ENCODE measurements around the gene RAB40A. TPM values are rescaled to one million over a fixed set of nuclear protein-coding genes. Genes with fewer than 3 reads are reported as not detected.

RAB40A gene
- total and polyA plus RNA-seq, 2 donors (not counting 1 experiment from before 2014, with no cell fraction given) = 0.15 to 0.67 TPM

GRCh38 chrX:103464774-103465117, 54.5 kb downstream of the RAB40A start:
- no CpG with 5 or more reads among the region's 3 CpGs for WGBS (ENCODE audit: insufficient coverage)
- Histone ChIP-seq H3K27ac (ENCODE audit: low read length in 2 of 2) (no peak overlapping the region), H4K20me1 (ENCODE audit: control insufficient read depth, insufficient read depth, low read length, poor library complexity, severe bottlenecking) (no peaks in the 10 kb centered on the region), H3K9ac (ENCODE audit: low read length) (peak overlapping the region; percentile 46), H3K36me3 (replicated peaks in 1 of 2; ENCODE audit: control extremely low read depth in 1 of 2, control insufficient read depth in 1 of 2, extremely low read depth in 1 of 2, insufficient read depth in 2 of 2, low read length in 1 of 2) (no peaks in the 10 kb centered on the region), H3K79me2 (ENCODE audit: control insufficient read depth, insufficient read depth, low read length) (no peaks in the 10 kb centered on the region), H3K9me3 (ENCODE audit: control extremely low read depth in 1 of 3, control insufficient read depth in 2 of 3, insufficient read depth in 1 of 3, low read length in 2 of 3) (no peaks in the 10 kb centered on the region), H3K27me3 (replicated peaks in 1 of 4; ENCODE audit: control extremely low read depth in 1 of 4, control insufficient read depth in 3 of 4, insufficient read depth in 4 of 4, low read length in 3 of 4) (peaks cover 0 to 10% (median 0%) of the 10 kb centered on the region in 4 experiments), H3K4me3 (ENCODE audit: control extremely low read depth in 1 of 5, extremely low read depth in 1 of 5, insufficient read depth in 1 of 5, low read depth in 2 of 5, low read length in 4 of 5) (peak overlapping the region in 4 of 5 experiments; percentile 33 to 69 (median 48)), H3K4me1 (ENCODE audit: control insufficient read depth in 2 of 2, insufficient read depth in 2 of 2, low read length in 2 of 2) (peaks cover 0 to 3% of the 10 kb centered on the region in 2 donors), H2AFZ (ENCODE audit: insufficient read depth, low read depth, low read length, poor library complexity, severe bottlenecking) (peak overlapping the region; percentile 71), H3K4me2 (replicated peaks; ENCODE audit: low read depth, low read length, poor library complexity, severe bottlenecking) (peak overlapping the region; percentile 67)
- ChIA-PET POLR2A (no interaction called here), CTCF (interaction anchor here (1.0 to 2.7 kb wide), 4 partner anchors 47 to 253 kb away, joined by 3 to 34 read pairs (median 5); no protein-coding TSS in a partner anchor)
- intact Hi-C loops (cut with micrococcal nuclease) = loop anchor here (1.0 to 5.0 kb wide), 2 partner anchors 121 to 512 kb away; no protein-coding TSS in a partner anchor
- Mint-ChIP-seq H3K27me3 (peaks cover 5% of the 10 kb centered on the region), H3K9me3 (ENCODE audit: insufficient read depth) (no peaks in the 10 kb centered on the region), H3K4me1 (peaks cover 6% of the 10 kb centered on the region), H3K27ac (no peak overlapping the region), H3K4me3 (peak overlapping the region; percentile 90)
- DNase-seq (peak; percentile 74), ATAC-seq (ENCODE audit: low read depth) (peak; percentile 92)
- TF ChIP-seq CTCF (IDR thresholded peaks at IDR 0.05) = peak; percentile 66
- no peak for TF ChIP-seq EZH2 (IDR thresholded peaks at IDR 0.05; ENCODE audit: borderline replicate concordance, insufficient read depth, low read depth, low read length, poor library complexity, severe bottlenecking)

GRCh38 chrX:103464072-103464773, 55.1 kb downstream of the RAB40A start:
- Mint-ChIP-seq H3K4me3 (peak overlapping the region; percentile 90), H3K27ac (no peak overlapping the region), H3K4me1 (peaks cover 6% of the 10 kb centered on the region), H3K27me3 (peaks cover 5% of the 10 kb centered on the region), H3K9me3 (ENCODE audit: insufficient read depth) (no peaks in the 10 kb centered on the region)
- peak; percentile 69 for ATAC-seq (ENCODE audit: low read depth)
- Histone ChIP-seq H3K9me3 (ENCODE audit: control extremely low read depth in 1 of 3, control insufficient read depth in 2 of 3, insufficient read depth in 1 of 3, low read length in 2 of 3) (no peaks in the 10 kb centered on the region), H3K27ac (ENCODE audit: low read length in 2 of 2) (no peak overlapping the region), H3K4me2 (replicated peaks; ENCODE audit: low read depth, low read length, poor library complexity, severe bottlenecking) (peak overlapping the region; percentile 67), H2AFZ (ENCODE audit: insufficient read depth, low read depth, low read length, poor library complexity, severe bottlenecking) (peak overlapping the region; percentile 71), H3K27me3 (replicated peaks in 1 of 4; ENCODE audit: control extremely low read depth in 1 of 4, control insufficient read depth in 3 of 4, insufficient read depth in 4 of 4, low read length in 3 of 4) (peaks cover 0 to 10% (median 0%) of the 10 kb centered on the region in 4 experiments), H3K4me1 (ENCODE audit: control insufficient read depth in 2 of 2, insufficient read depth in 2 of 2, low read length in 2 of 2) (peaks cover 0 to 3% of the 10 kb centered on the region in 2 donors), H3K79me2 (ENCODE audit: control insufficient read depth, insufficient read depth, low read length) (no peaks in the 10 kb centered on the region), H3K9ac (ENCODE audit: low read length) (peak overlapping the region; percentile 46), H3K36me3 (replicated peaks in 1 of 2; ENCODE audit: control extremely low read depth in 1 of 2, control insufficient read depth in 1 of 2, extremely low read depth in 1 of 2, insufficient read depth in 2 of 2, low read length in 1 of 2) (no peaks in the 10 kb centered on the region), H3K4me3 (ENCODE audit: control extremely low read depth in 1 of 5, extremely low read depth in 1 of 5, insufficient read depth in 1 of 5, low read depth in 2 of 5, low read length in 4 of 5) (peak overlapping the region in 4 of 5 experiments; percentile 33 to 69 (median 48)), H4K20me1 (ENCODE audit: control insufficient read depth, insufficient read depth, low read length, poor library complexity, severe bottlenecking) (no peaks in the 10 kb centered on the region)
- peak; percentile 40 for DNase-seq
- no peak for TF ChIP-seq EZH2 (IDR thresholded peaks at IDR 0.05; ENCODE audit: borderline replicate concordance, insufficient read depth, low read depth, low read length, poor library complexity, severe bottlenecking)
- TF ChIP-seq CTCF (IDR thresholded peaks at IDR 0.05) = no peak
- ChIA-PET CTCF (interaction anchor here (0.7 to 2.7 kb wide), 6 partner anchors 21 to 253 kb away, joined by 3 to 34 read pairs (median 5); no protein-coding TSS in a partner anchor), POLR2A (no interaction called here)
- 0% methylated on average over 1 of the region's 8 CpGs for WGBS (ENCODE audit: insufficient coverage)
- intact Hi-C loops (cut with micrococcal nuclease) = loop anchor here (1.0 to 5.0 kb wide), 2 partner anchors 121 to 512 kb away; no protein-coding TSS in a partner anchor
